ENCODE data around the gene FER.

DNA sequence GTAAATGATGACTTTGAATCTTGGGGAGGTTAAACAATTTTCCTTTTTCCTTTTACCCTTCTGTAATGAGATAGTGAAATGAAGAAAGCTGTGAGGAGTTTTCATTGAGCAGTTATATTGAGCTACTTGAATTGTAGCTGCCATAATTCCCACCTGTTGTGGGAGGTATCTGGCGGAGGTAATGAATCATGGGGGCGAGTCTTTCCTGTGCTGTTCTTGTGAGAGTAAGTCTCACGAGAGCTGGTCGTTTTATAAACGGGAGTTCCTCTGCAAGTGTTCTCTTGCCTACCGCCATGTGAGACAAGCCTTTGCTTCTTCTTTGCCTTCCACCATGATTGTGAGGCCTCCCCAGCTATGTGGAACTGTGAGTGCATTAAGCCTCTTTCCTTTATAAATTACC lies 258.4 kb downstream of the FER start:
- TF ChIP-seq, protein P1, sequence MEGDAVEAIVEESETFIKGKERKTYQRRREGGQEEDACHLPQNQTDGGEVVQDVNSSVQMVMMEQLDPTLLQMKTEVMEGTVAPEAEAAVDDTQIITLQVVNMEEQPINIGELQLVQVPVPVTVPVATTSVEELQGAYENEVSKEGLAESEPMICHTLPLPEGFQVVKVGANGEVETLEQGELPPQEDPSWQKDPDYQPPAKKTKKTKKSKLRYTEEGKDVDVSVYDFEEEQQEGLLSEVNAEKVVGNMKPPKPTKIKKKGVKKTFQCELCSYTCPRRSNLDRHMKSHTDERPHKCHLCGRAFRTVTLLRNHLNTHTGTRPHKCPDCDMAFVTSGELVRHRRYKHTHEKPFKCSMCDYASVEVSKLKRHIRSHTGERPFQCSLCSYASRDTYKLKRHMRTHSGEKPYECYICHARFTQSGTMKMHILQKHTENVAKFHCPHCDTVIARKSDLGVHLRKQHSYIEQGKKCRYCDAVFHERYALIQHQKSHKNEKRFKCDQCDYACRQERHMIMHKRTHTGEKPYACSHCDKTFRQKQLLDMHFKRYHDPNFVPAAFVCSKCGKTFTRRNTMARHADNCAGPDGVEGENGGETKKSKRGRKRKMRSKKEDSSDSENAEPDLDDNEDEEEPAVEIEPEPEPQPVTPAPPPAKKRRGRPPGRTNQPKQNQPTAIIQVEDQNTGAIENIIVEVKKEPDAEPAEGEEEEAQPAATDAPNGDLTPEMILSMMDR (IDR thresholded peaks at IDR 0.05), result no peak
- no peak for TF ChIP-seq POLR2A (IDR thresholded peaks at IDR 0.05)
